ENCODE measurements around the gene XNDC1N. TPM values are rescaled to one million over a fixed set of nuclear protein-coding genes. Genes with fewer than 3 reads are reported as not detected.
"Not testable (repeated sequence)": the region's sequence is repeated elsewhere in the genome, so short reads cannot be mapped to it uniquely, and the experiment has no call there.

XNDC1N gene
- total and polyA plus RNA-seq, 4 donors: 3.9 to 12.8 (median 6.4) TPM

DNA sequence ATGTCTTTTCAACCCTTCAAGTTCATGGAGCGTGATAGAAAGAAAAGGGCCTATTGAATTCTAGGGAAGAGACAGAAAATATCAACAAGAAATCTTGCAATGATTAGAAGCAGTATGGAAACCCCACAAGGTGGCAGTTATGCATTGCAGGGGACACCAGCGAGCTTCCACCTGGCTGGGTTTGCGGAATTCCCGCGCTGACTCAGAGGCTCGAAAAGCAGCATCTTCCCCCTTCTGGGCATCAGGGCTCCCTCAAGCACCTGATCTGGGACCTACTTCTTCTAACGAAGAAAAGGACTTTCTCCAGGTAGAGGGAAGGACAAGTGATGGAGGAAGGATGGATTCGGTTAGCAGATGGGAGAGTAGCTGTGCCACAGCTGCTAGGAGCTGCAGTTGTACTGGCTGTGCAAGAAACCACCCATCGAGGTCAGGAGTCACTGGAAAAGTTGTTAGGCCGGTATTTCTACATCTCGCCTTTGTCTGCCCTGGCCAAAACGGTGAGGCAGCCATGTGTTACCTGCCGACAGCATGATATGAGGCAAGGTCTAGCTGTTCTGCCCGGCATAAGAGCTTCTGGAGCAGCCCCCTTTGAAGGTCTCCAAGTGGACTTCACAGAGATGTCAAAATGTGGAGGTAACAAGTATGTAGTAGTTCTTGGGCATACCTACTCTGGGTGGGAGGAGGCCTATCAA lies 39.1 kb downstream of the XNDC1N start:
- H3K36me3 ChIP-seq (ENCODE audit: control insufficient read depth in 1 of 2, insufficient read depth in 2 of 2, low read length in 1 of 2); H3K4me3 ChIP-seq (ENCODE audit: low read length in 2 of 2); H3K9me3 ChIP-seq (ENCODE audit: control insufficient read depth, low read length); DNase-seq; H3K27me3 ChIP-seq (ENCODE audit: control insufficient read depth in 1 of 2, insufficient read depth in 2 of 2, low read length in 1 of 2); ATAC-seq (ENCODE audit: low FRiP score); intact Hi-C loops (cut with DNase I); H3K4me1 ChIP-seq (ENCODE audit: control insufficient read depth in 1 of 2, insufficient read depth in 2 of 2, low read length in 2 of 2); H3K27ac ChIP-seq (ENCODE audit: low read depth in 1 of 2, low read length in 2 of 2): not testable (repeated sequence)
- 93 to 95% methylated on average over 14 of the region's 14 CpGs for WGBS, 2 donors

DNA sequence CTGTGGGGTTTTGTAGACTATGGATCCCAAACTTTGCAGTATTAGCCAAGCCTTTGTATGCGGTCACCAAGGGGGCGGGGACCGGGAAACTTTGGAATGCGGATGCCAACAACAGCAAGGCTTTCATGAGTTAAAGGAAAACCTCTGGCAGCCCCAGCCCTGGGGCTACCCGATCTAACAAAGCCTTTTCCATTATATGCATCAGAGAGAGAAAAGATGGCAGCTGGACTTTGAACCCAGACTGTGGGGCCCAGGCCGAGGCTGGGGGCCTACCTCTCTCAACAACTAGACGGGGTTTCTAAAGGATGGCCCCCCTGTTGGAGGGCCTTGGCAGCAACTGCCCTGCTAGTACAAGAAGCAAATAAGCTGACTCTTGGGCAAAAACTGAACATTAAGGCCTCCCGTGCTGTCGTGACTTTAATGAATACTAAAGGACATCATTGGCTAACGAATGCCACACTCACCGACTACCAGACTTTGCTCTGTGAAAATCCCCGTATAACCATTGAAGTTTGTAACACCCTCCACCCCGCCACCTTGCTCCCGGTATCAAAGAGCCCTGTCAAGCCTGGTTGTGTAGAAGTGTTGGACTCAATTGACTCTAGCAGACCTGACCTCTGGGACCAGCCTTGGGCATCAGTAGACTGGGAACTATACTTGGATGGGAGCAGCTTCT lies 39.9 kb downstream of the XNDC1N start:
- H3K36me3 ChIP-seq (ENCODE audit: control insufficient read depth in 1 of 2, insufficient read depth in 2 of 2, low read length in 1 of 2); H3K9me3 ChIP-seq (ENCODE audit: control insufficient read depth, low read length); H3K27ac ChIP-seq (ENCODE audit: low read depth in 1 of 2, low read length in 2 of 2); intact Hi-C loops (cut with DNase I); DNase-seq; H3K4me1 ChIP-seq (ENCODE audit: control insufficient read depth in 1 of 2, insufficient read depth in 2 of 2, low read length in 2 of 2); H3K4me3 ChIP-seq (ENCODE audit: low read length in 2 of 2); ATAC-seq (ENCODE audit: low FRiP score); H3K27me3 ChIP-seq (ENCODE audit: control insufficient read depth in 1 of 2, insufficient read depth in 2 of 2, low read length in 1 of 2): not testable (repeated sequence)
- whole genome bisulfite sequencing, 2 donors: 83 to 93% methylated on average over 14 of the region's 14 CpGs

DNA sequence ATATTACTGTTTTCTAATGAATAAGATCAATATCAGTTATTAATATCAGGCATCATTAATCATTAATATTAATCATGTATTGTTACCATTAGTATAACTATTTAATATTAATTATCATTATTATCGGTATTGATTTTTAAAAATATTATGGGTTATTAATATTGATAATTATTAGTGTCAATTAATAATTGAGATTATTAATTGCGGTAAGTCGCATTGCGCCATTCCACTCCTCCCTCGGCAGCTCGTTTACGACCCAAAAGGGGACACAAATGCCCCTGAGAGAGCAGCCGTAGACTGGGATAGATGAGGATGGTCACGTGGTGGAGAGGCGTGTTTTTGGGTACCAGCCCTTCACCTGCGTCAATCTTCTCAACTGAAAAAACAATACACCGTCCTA lies 42.6 kb downstream of the XNDC1N start:
- ATAC-seq (ENCODE audit: low FRiP score); H3K4me3 ChIP-seq (ENCODE audit: low read length in 2 of 2); H3K4me1 ChIP-seq (ENCODE audit: control insufficient read depth in 1 of 2, insufficient read depth in 2 of 2, low read length in 2 of 2); H3K27ac ChIP-seq (ENCODE audit: low read depth in 1 of 2, low read length in 2 of 2); H3K27me3 ChIP-seq (ENCODE audit: control insufficient read depth in 1 of 2, insufficient read depth in 2 of 2, low read length in 1 of 2); H3K36me3 ChIP-seq (ENCODE audit: control insufficient read depth in 1 of 2, insufficient read depth in 2 of 2, low read length in 1 of 2); intact Hi-C loops (cut with DNase I); H3K9me3 ChIP-seq (ENCODE audit: control insufficient read depth, low read length); DNase-seq: not testable (repeated sequence)
- 96% methylated on average over 12 of the region's 12 CpGs for WGBS, 2 donors

Other genes starting within 250 kb of the XNDC1N start
- gene DEFB108B, start 95.4 kb downstream of the XNDC1N start, total RNA-seq: not detected
- not detected for gene DEFB108B, start 95.4 kb downstream of the XNDC1N start, polyA plus RNA-seq
- gene DEFB131B, start 50.1 kb downstream of the XNDC1N start, total RNA-seq: not detected
- not detected for gene DEFB131B, start 50.1 kb downstream of the XNDC1N start, polyA plus RNA-seq
- 10 to 100 TPM; 38.3 to 38.6 TPM for gene RNF121, start 452 bp upstream of the XNDC1N start, total RNA-seq
- 10 to 100 TPM; 20.8 to 22.8 TPM for gene RNF121, start 452 bp upstream of the XNDC1N start, polyA plus RNA-seq
- 10 to 100 TPM; 13.0 to 24.8 TPM for gene IL18BP, start 70.3 kb upstream of the XNDC1N start, total RNA-seq
- gene IL18BP, start 70.3 kb upstream of the XNDC1N start, polyA plus RNA-seq: 10 to 100 TPM in 1 of 2 donors, 1 to 10 TPM in 1; 7.8 to 12.5 TPM
- gene NUMA1, start 151.9 kb upstream of the XNDC1N start, total RNA-seq: 100 to 1,000 TPM; 150 to 241 TPM
- 100 to 1,000 TPM in 1 of 2 donors, 10 to 100 TPM in 1; 40.4 to 322 TPM for gene NUMA1, start 151.9 kb upstream of the XNDC1N start, polyA plus RNA-seq
- 1 to 10 TPM; 6.6 to 8.5 TPM for gene LRRC51, start 152.3 kb upstream of the XNDC1N start, total RNA-seq
- gene LRRC51, start 152.3 kb upstream of the XNDC1N start, polyA plus RNA-seq: 10 to 100 TPM in 1 of 2 donors, 1 to 10 TPM in 1; 8.6 to 12.8 TPM
- 10 to 100 TPM; 61.1 to 62.6 TPM for gene LAMTOR1, start 174.7 kb upstream of the XNDC1N start, total RNA-seq
- 100 to 1,000 TPM; 100 to 160 TPM for gene LAMTOR1, start 174.7 kb upstream of the XNDC1N start, polyA plus RNA-seq
- not detected for gene TOMT, start 177.3 kb upstream of the XNDC1N start, total RNA-seq
- gene TOMT, start 177.3 kb upstream of the XNDC1N start, polyA plus RNA-seq: not detected
- gene ANAPC15, start 184.1 kb upstream of the XNDC1N start, total RNA-seq: 10 to 100 TPM; 24.6 to 24.7 TPM
- gene ANAPC15, start 184.1 kb upstream of the XNDC1N start, polyA plus RNA-seq: 10 to 100 TPM; 48.5 to 71.6 TPM
- 1 to 10 TPM in 1 of 2 donors, not detected in 1; 4.7 TPM for gene FOLR3, start 207.1 kb upstream of the XNDC1N start, total RNA-seq
- gene FOLR3, start 207.1 kb upstream of the XNDC1N start, polyA plus RNA-seq: not detected

Measured in aorta (tissue), 5 donors.